Measurements from ENCODE around the gene KPNA6.

KPNA6 gene

DNA sequence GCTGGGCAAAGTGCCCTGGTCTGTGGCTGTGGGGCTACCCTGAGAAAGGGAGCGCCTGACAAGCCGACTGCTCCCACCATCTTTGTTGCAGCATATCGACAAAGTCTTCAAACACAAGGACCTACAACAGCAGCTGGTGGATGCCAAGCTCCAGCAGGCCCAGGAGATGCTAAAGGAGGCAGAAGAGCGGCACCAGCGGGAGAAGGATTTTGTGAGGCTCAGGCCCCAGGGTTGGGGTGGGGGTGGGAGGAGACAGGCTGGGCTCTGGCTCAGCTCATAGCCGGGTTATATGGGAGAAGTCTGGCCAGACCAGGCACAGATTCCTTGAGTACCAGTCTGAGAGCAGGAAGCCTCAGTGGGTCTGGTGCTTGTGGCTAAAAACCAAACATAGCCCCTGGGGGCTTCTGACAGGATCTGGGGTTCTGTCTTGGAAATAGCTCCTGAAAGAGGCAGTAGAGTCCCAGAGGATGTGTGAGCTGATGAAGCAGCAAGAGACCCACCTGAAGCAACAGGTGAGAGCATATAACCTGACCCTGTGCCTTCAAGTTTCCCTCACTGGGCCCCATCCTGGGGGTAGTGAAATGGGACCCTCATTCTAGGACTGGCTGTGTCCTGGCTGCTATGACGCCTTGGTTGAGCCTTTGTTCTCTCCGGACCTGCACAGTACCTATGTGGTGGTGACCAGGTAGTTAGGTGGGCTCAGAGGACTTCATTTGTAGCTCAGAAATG lies 84.5 kb downstream of the KPNA6 start:
- TF ChIP-seq CTCF (IDR thresholded peaks at IDR 0.05): no peak
- no peak overlapping the region for H3K27ac ChIP-seq

GRCh38 chr1:32194984-32195383 lies 87.1 kb downstream of the KPNA6 start:
- Histone ChIP-seq H3K27me3 (ENCODE audit: control insufficient read depth, insufficient read depth, low read length) (no peaks in the 10 kb centered on the region), H3K4me3 (ENCODE audit: low read depth, low read length) (no peak overlapping the region), H3K4me1 (peaks cover 7% of the 10 kb centered on the region), H2AFZ (no peak overlapping the region), H3K9me3 (ENCODE audit: control insufficient read depth, low read length) (no peaks in the 10 kb centered on the region), H3K36me3 (ENCODE audit: control insufficient read depth, insufficient read depth, low read length) (no peaks in the 10 kb centered on the region), H3K27ac (no peak overlapping the region), H3K4me2 (ENCODE audit: low read length) (no peak overlapping the region), H3K9ac (no peak overlapping the region), H3K79me2 (no peaks in the 10 kb centered on the region)
- TF ChIP-seq CTCF (IDR thresholded peaks at IDR 0.05): no peak

More for the DNA sequence above, 84.5 kb downstream of the KPNA6 start:
- H3K4me3 ChIP-seq (ENCODE audit: low read depth, low read length): no peak overlapping the region
- no peak overlapping the region for H3K4me2 ChIP-seq (ENCODE audit: low read length)
- H3K4me1 ChIP-seq: peaks cover under 1% of the 10 kb centered on the region
- no peaks in the 10 kb centered on the region for H3K79me2 ChIP-seq
- no peaks in the 10 kb centered on the region for H3K36me3 ChIP-seq (ENCODE audit: control insufficient read depth, insufficient read depth, low read length)
- no peak overlapping the region for H2AFZ ChIP-seq
- H3K9ac ChIP-seq: no peak overlapping the region
- no peaks in the 10 kb centered on the region for H3K27me3 ChIP-seq (ENCODE audit: control insufficient read depth, insufficient read depth, low read length)
- H3K9me3 ChIP-seq (ENCODE audit: control insufficient read depth, low read length): no peaks in the 10 kb centered on the region

GRCh38 chr1:32195531-32195930 lies 87.7 kb downstream of the KPNA6 start:
- no peak overlapping the region for H3K4me2 ChIP-seq (ENCODE audit: low read length)
- H3K36me3 ChIP-seq (ENCODE audit: control insufficient read depth, insufficient read depth, low read length): no peaks in the 10 kb centered on the region
- no peaks in the 10 kb centered on the region for H3K9me3 ChIP-seq (ENCODE audit: control insufficient read depth, low read length)

DNA sequence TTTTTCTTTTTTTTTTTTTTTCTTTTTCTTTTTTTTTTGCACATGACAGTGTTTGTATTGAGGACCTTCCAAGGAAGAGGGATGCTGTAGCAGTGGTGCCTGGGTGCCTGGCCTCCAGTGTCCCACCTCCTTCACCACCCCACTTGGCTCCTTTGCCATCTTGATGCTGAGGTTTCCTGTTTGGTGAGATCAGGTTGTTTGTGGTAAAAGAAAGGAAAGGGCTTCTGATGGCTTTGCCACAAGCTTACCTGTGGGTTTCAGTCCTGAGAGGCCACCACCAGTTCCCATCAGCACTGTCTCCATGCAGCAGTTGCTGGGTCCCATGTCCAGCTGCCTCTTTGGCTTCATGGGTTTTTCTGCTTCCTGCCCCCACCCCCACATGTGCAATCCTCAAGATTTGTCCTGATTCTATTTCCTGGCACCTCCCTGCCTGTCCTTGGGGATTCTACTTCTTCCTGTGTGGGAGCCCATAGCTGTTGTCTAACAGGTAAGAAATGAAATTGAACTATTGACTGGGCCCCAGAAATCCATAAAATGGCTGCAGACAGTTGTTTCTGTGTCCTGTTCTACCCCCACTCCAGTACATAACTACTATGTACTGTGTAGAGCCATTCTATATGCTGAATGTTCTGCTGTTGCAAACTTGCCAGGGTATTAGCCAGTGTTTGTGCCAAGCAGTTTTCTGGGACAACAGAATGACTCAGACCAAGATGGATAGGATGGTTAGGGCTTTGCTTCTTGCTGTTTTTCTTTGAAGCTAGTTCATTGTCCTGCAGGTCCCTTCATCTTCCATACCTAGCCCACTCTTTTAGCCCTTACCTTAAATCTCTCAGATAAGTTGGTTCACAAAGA lies 88.3 kb downstream of the KPNA6 start:
- H3K9me3 ChIP-seq (ENCODE audit: control insufficient read depth, low read length): no peaks in the 10 kb centered on the region
- no peak overlapping the region for H2AFZ ChIP-seq
- no peak overlapping the region for H3K27ac ChIP-seq
- no peak overlapping the region for H3K4me2 ChIP-seq (ENCODE audit: low read length)
- H3K4me1 ChIP-seq: peaks cover 9% of the 10 kb centered on the region
- no peaks in the 10 kb centered on the region for H3K36me3 ChIP-seq (ENCODE audit: control insufficient read depth, insufficient read depth, low read length)
- H3K27me3 ChIP-seq (ENCODE audit: control insufficient read depth, insufficient read depth, low read length): no peaks in the 10 kb centered on the region
- H3K79me2 ChIP-seq: no peaks in the 10 kb centered on the region
- TF ChIP-seq CTCF (IDR thresholded peaks at IDR 0.05): no peak
- H3K4me3 ChIP-seq (ENCODE audit: low read depth, low read length): no peak overlapping the region
- no peak overlapping the region for H3K9ac ChIP-seq

More at GRCh38 chr1:32195531-32195930, 87.7 kb downstream of the KPNA6 start:
- Histone ChIP-seq H3K4me1 (peaks cover 9% of the 10 kb centered on the region), H3K4me3 (ENCODE audit: low read depth, low read length) (no peak overlapping the region), H3K79me2 (no peaks in the 10 kb centered on the region), H3K9ac (no peak overlapping the region), H3K27me3 (ENCODE audit: control insufficient read depth, insufficient read depth, low read length) (no peaks in the 10 kb centered on the region), H3K27ac (no peak overlapping the region), H2AFZ (no peak overlapping the region)
- TF ChIP-seq CTCF (IDR thresholded peaks at IDR 0.05): no peak

Data from parathyroid adenoma (tissue), 2 donors.